ENCODE measurements around the gene LRFN4. TPM values are rescaled to one million over a fixed set of nuclear protein-coding genes. Genes with fewer than 3 reads are reported as not detected.

The LRFN4 gene
- total RNA-seq, 4 donors from 2014 or later, result 10.2 to 16.6 (median 12.4) TPM

GRCh38 chr11:66840317-66841091 is 16.4 kb upstream of the LRFN4 start:
- no peak for ATAC-seq (ENCODE audit: low FRiP score)
- no peak for DNase-seq (ENCODE audit: low spot score)
- no peak for TF ChIP-seq CTCF (IDR thresholded peaks at IDR 0.05)

- DNase-seq (ENCODE audit: low spot score) (no peak), ATAC-seq (ENCODE audit: low FRiP score) (no peak)
- no peak for TF ChIP-seq CTCF (IDR thresholded peaks at IDR 0.05)
Observed at GRCh38 chr11:66841861-66842260, 15.0 kb upstream of the LRFN4 start.

GRCh38 chr11:66842501-66842895 is 14.4 kb upstream of the LRFN4 start:
- no peak for TF ChIP-seq CTCF (IDR thresholded peaks at IDR 0.05)
- DNase-seq (ENCODE audit: low spot score), result no peak

GRCh38 chr11:66842896-66843775 is 13.7 kb upstream of the LRFN4 start, which contains the start of gene RCE1:
TSS of gene RCE1 (plus strand) at chr11:66843441. CDS start at chr11:66843456, 15 bp downstream.
- ATAC-seq (ENCODE audit: low FRiP score) (peak; percentile 93), DNase-seq (ENCODE audit: low spot score) (peak; percentile 68)
- no peak for TF ChIP-seq CTCF (IDR thresholded peaks at IDR 0.05)

More at GRCh38 chr11:66842501-66842895, 14.4 kb upstream of the LRFN4 start:
- no peak for ATAC-seq (ENCODE audit: low FRiP score)

GRCh38 chr11:66843776-66844495 is 12.9 kb upstream of the LRFN4 start:
- no peak for DNase-seq (ENCODE audit: low spot score)
- ATAC-seq (ENCODE audit: low FRiP score), result no peak

More at GRCh38 chr11:66843776-66844495, 12.9 kb upstream of the LRFN4 start:
- no peak for TF ChIP-seq CTCF (IDR thresholded peaks at IDR 0.05)
